Ovary (tissue), 9 donors: ENCODE data around the gene CUL4A. TPM values are rescaled to one million over a fixed set of nuclear protein-coding genes. Genes with fewer than 3 reads are reported as not detected.
"Not testable (repeated sequence)": the region's sequence is repeated elsewhere in the genome, so short reads cannot be mapped to it uniquely, and the experiment has no call there.

Source experiments
- DNase-seq, 5 donors: peaks; one replicate each; pipeline ENCODE4 v3.0.0-alpha.2; 2019 to 2020
- H3K27ac ChIP-seq, 2 donors: fragments of 200-600 bp; one replicate each; pipeline versions ENCODE4 v1.5.1 to v1.8.0; 2019 to 2022
- H3K27me3 ChIP-seq: fragments of 200-600 bp; one replicate; pipeline ENCODE4 v1.8.0; 2022
- H3K36me3 ChIP-seq: fragments of 200-600 bp; sonication (generic); one replicate; pipeline ENCODE4 v1.5.1; 2019
- H3K4me1 ChIP-seq: one replicate; pipeline ENCODE4 v1.8.1; 2013; ENCODE audit warnings: mild to moderate bottlenecking, moderate library complexity; ENCODE audit not compliant: insufficient read depth
- H3K4me3 ChIP-seq: fragments of 200-600 bp; sonication (generic); one replicate; pipeline ENCODE4 v1.5.1; 2017
- H3K9me3 ChIP-seq, 2 donors: fragments of 200-600 bp in 1 of 2; sonication (generic) in 1 of 2; one replicate each; pipeline versions ENCODE4 v1.5.1 to v1.8.1; 2013 to 2019; ENCODE audit warnings: mild to moderate bottlenecking in 1 of 2, moderate library complexity in 1 of 2
- CTCF ChIP-seq, 3 donors: fragments of 450-650 bp in 2 of 3; fragments of 200-600 bp in 1 of 3; IDR thresholded peaks; one replicate each; pipeline versions ENCODE4 v1.5.1 to v1.8.0; 2016 to 2022; ENCODE audit warnings: antibody characterized with exemption in 3 of 3, mild to moderate bottlenecking in 1 of 3
- EP300 ChIP-seq: sonication (generic); formaldehyde crosslinking; IDR thresholded peaks from one replicate; pipeline ENCODE4 v1.6.1; 2017; ENCODE audit warnings: antibody characterized with exemption
- POLR2A ChIP-seq: fragments of 450-650 bp; IDR thresholded peaks from one replicate; pipeline ENCODE4 v1.6.1; 2017; ENCODE audit warnings: antibody characterized with exemption, mild to moderate bottlenecking, moderate library complexity
- WGBS, 3 donors: extraction: QIAGEN DNeasy Blood & Tissue Kit in 1 of 3; methylation state at CpG; one replicate each; pipeline versions ENCODE4 v1.1.5 to v1.1.7; 2013 to 2017; 5-methylcytosine and 5-hydroxymethylcytosine counted together
- intact Hi-C, 4 donors: fragments of 100-400 bp; cut with DNase I; formaldehyde crosslinking; loops; one replicate each; pipeline versions ENCODE4 v1.11.0 to v1.15.1; 2022 to 2023
- polyA plus RNA-seq, 2 donors: library from polyadenylated mRNA; stranded (reverse); fragments of 200-250 nt in 1 of 2; fragments of 350-450 nt in 1 of 2; fragmentation: Illumina TruSeq in 1 of 2; extraction: RNeasy Lipid Tissue Mini Kit (QIAGEN cat#74804) in 1 of 2; gene quantifications; one replicate each; pipeline ENCODE4 v1.2.3, GENCODE V29; 2013 to 2014
- total RNA-seq, 7 donors: library from RNA; depleted of rRNA in 2 of 7; stranded (reverse); fragments of >200 nt in 2 of 7; fragmentation: NEBNext Ultra II Directional in 3 of 7; extraction: Animal tissue kit (Norgen Biotek cat#: 25700) in 3 of 7; gene quantifications; one replicate each; pipeline versions ENCODE4 v1.1.0 to v1.2.4, GENCODE V29; 2016 to 2023
- donor health status: DM: no; HTN: no; CAD: no; lungs with moderate emphysema.
- donor health status: DM: no; HTN: no; CAD: no.
- donor health status: Bipolar disorder and iron deficiency.
- donor health status: DM: yes; HTN: yes; CAD: no.
- donor health status: DM: no; HTN: no; CAD: no.
- donor health status: DM: yes; HTN: yes; CAD: no.

Gene CUL4A
- total and polyA plus RNA-seq, 9 donors, result 24.0 to 66.4 (median 43.5) TPM

DNA sequence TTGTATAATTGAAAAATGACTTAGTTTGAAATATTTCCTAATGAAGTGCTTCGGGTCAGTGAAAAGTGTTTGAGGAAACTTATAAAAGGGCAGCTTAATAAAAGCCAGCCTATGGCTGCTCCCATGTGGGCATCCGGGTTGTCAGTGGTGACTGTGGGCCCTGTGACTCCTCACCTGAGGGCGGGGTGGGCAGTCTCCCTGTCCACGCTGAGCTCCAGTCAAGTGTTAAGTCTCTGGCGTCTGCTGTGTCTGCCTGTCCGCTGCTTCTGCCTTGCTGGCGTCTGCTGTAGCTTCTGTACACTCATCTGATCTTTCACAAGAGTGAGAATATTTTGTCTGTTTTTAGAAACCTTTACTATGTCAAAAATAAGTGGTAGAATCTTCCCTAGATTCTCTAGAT is 94.7 kb downstream of the CUL4A start:
- intact Hi-C loops, result no loop called here
- 81 to 87% (median 85%) methylated on average over 7 of the region's 7 CpGs for WGBS, 3 donors

DNA sequence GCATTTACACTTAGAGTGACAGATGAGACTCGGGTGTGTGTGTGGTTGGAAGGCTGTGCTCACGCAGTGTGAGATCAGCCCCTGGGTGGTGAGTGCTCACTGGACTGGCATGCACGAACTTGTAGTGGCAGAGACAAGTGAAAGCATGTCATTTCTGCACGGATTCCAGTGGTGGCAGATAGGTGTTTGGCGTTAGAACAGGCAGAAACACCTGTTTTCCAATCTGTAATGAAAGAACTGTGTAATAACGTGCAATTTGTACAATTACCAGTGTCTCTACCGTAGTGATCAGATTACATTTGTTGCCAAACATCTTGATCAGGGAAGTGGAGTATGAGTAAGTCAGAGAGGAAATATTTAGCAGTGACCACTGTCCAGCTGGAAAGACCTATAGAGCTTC is 95.8 kb downstream of the CUL4A start:
- Histone ChIP-seq H3K9me3 (no peaks in the 10 kb centered on the region), H3K27ac (no peak overlapping the region), H3K4me3 (no peak overlapping the region), H3K4me1 (peaks cover 1% of the 10 kb centered on the region), H3K36me3 (no peaks in the 10 kb centered on the region), H3K27me3 (no peaks in the 10 kb centered on the region)
- TF ChIP-seq POLR2A (no peak), EP300 (no peak), CTCF (IDR thresholded peaks at IDR 0.05) (no peak)
- intact Hi-C loops, result no loop called here
- whole genome bisulfite sequencing, 3 donors, result 55 to 60% (median 57%) methylated on average over 7 of the region's 7 CpGs
- no peak for DNase-seq

More for the DNA sequence above, 94.7 kb downstream of the CUL4A start:
- no peaks in the 10 kb centered on the region for H3K27me3 ChIP-seq
- DNase-seq, result no peak
- H3K9me3 ChIP-seq, result no peaks in the 10 kb centered on the region
- peaks cover 1% of the 10 kb centered on the region for H3K4me1 ChIP-seq
- TF ChIP-seq EP300, result no peak
- H3K27ac ChIP-seq, result no peak overlapping the region
- H3K4me3 ChIP-seq, result no peak overlapping the region
- H3K36me3 ChIP-seq, result no peaks in the 10 kb centered on the region

DNA sequence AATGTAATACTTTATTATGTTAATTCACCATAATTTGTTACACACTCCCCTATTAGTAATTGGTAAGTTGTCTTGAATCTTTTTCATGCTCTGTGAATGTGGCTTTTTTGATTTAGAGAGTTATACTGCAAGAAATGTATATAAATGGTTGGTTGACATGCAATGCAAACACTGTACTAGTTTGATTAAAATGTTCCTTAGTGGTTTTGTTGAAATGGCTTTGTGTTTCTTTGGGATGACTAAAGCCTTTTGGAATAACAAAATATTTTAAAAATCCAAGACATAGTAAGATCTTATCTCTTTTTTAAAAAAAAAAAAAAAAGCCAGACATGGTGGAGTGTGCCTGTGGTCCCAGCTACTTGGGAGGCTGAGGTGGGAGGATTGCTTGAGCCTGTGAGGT is 98.1 kb downstream of the CUL4A start:
- no peak for TF ChIP-seq EP300
- Histone ChIP-seq H3K36me3 (no peaks in the 10 kb centered on the region), H3K27me3 (no peaks in the 10 kb centered on the region), H3K4me1 (peaks cover 1% of the 10 kb centered on the region), H3K27ac (no peak overlapping the region), H3K4me3 (no peak overlapping the region), H3K9me3 (no peaks in the 10 kb centered on the region)
- intact Hi-C loops, result no loop called here
- DNase-seq, result no peak

GRCh38 chr13:113309473-113309872 is 100.1 kb downstream of the CUL4A start:
- Histone ChIP-seq H3K36me3 (no peaks in the 10 kb centered on the region), H3K4me1 (no peaks in the 10 kb centered on the region), H3K27me3 (no peaks in the 10 kb centered on the region), H3K27ac (no peak overlapping the region), H3K9me3 (no peaks in the 10 kb centered on the region), H3K4me3 (no peak overlapping the region)
- intact Hi-C loops, result no loop called here
- DNase-seq, result no peak
- no peak for TF ChIP-seq EP300
- TF ChIP-seq POLR2A, result no peak
- no peak for TF ChIP-seq CTCF (IDR thresholded peaks at IDR 0.05)
- WGBS, 3 donors, result 90 to 95% (median 91%) methylated on average over 6 of the region's 6 CpGs

- H3K27ac ChIP-seq, H3K4me1 ChIP-seq, DNase-seq, intact Hi-C loops, H3K27me3 ChIP-seq, H3K9me3 ChIP-seq, H3K4me3 ChIP-seq, H3K36me3 ChIP-seq: not testable (repeated sequence)
- 91 to 94% (median 93%) methylated on average over 18 to 20 of the region's 20 CpGs for WGBS, 3 donors
Observed at GRCh38 chr13:113314112-113314511, 104.7 kb downstream of the CUL4A start.

GRCh38 chr13:113314895-113315470 is 105.6 kb downstream of the CUL4A start:
- intact Hi-C loops, result not testable (repeated sequence)
- 92 to 94% (median 92%) methylated on average over 22 to 23 of the region's 23 CpGs for WGBS, 3 donors

More at GRCh38 chr13:113314895-113315470, 105.6 kb downstream of the CUL4A start:
- not testable (repeated sequence) for H3K4me1 ChIP-seq, H3K36me3 ChIP-seq, H3K27me3 ChIP-seq, H3K4me3 ChIP-seq, H3K27ac ChIP-seq, DNase-seq, H3K9me3 ChIP-seq
